HG03565 (cell line): ENCODE measurements around the gene PLCG2.

Source experiments
- ATAC-seq: cut with Tn5 transposase; IDR thresholded peaks from one replicate; pipeline ENCODE4 v1.9.1; 2021; ENCODE audit warnings: mild to moderate bottlenecking, moderate library complexity; ENCODE audit not compliant: unreplicated experiment

PLCG2 gene

DNA sequence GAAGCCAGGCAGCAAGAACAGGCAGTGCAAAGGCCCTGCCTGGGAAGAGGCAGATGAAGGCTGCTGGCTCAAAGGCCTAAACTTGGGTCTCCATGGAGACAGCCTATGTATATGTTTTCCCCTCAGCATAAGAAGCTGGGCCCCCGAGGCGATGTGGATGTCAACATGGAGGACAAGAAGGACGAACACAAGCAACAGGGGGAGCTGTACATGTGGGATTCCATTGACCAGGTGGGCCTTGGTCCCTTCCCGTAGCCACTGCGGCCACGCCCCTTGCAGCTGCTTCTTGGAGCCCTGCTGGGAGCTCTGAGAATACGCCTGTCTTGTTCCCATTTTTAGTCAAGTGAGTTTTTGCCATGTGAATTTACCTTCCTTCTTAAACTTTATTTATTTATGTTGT, 126.2 kb downstream of the PLCG2 start:
- ATAC-seq: no peak

DNA sequence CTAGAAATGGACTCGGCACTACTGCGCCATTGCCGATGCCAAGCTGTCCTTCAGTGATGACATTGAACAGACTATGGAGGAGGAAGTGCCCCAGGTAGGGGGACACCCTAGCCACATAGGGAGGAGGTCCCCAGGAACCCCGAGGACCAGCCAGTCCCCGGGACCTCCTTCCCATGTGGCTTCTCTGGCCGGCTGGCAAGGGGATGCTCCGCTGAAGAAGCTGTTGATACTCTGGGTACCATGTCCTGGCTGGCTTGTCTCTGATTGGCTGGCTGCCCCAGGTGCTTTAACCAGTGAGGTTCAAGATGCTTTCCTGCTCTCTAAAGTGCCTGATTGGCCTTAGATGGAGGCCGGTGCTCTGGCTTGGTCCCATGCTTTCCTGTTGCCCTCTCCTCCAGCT, 128.6 kb downstream of the PLCG2 start:
- no peak for ATAC-seq

GRCh38 chr16:81908466-81909262, 129.6 kb downstream of the PLCG2 start:
- no peak for ATAC-seq

GRCh38 chr16:81910366-81910885, 131.3 kb downstream of the PLCG2 start:
- no peak for ATAC-seq

DNA sequence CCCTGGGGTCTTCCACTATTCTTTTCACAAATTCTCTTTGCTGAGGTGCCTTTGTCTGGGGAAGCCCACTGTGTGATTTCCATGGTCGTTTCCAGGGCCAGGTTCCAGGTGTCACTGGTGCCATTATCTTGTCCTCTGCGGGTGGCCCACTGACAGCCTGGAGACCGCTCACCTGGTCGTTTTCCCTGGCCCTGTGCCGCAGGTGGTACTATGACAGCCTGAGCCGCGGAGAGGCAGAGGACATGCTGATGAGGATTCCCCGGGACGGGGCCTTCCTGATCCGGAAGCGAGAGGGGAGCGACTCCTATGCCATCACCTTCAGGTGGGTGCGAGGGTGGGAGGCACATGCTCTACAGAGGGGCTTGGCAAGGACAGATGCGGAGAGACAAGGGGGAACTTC, 133.3 kb downstream of the PLCG2 start:
- no peak for ATAC-seq

GRCh38 chr16:81913222-81913621, 134.1 kb downstream of the PLCG2 start:
- no peak for ATAC-seq

- ATAC-seq: no peak
These were observed 138.3 kb downstream of the PLCG2 start for GRCh38 chr16:81917375-81917774.

- no peak for ATAC-seq
These were observed 139.8 kb downstream of the PLCG2 start for GRCh38 chr16:81918927-81919326.

GRCh38 chr16:81920498-81920897, 141.4 kb downstream of the PLCG2 start:
- ATAC-seq: no peak

DNA sequence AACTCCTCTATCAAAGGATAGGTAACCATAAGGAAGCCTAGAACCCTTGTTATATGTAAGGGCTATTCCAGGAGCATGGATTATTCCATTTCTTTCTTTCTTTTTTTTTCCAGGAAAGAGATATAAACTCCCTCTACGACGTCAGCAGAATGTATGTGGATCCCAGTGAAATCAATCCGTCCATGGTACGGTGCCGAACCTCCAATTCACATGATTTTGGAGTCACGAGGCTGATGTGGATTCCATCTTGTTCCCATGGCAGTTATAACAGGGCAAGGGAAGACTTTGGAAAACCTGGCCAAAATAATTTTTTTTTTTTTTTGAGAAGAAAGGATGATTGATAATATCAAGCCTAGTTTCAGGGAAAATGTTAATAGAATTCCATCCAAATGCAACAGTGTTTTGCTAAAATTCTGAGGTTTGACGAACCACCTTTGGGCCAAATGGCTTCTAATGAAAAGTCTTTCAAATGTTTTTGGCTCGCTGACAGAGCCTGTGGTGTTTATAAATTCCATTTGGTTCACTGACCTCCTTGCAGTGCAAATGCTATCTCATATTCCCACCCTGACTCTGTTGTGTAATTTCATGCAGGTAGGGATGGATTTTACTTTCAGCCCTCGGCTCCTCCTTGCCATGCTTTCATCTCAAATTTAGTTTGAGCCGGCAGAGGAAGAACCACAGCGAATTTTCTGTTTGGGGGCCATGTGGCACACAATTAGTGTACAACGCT, 142.2 kb downstream of the PLCG2 start:
- no peak for ATAC-seq

- no peak for ATAC-seq
These were observed 142.9 kb downstream of the PLCG2 start for GRCh38 chr16:81921843-81922584.

GRCh38 chr16:81923296-81923695, 144.2 kb downstream of the PLCG2 start:
- ATAC-seq: no peak

DNA sequence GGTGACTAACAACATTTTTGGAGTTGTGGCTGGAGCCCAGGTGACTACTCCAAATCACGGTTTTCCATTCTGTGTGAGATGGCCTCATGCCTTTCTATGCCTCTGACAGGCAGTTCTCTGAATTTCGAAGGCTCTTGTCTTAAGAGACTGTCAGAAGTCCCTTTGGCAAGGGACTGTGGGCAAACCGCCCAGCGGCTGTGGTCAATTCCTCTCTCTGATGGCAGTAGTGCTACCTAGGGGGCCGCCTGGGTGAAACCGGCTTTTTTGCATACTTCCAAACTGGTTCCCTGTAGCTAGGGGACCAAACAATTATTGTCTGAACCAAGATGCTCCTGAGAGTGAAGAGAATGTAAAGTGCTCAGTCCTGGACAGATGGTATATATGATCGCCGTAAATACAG, 145.9 kb downstream of the PLCG2 start:
- ATAC-seq: no peak

- no peak for ATAC-seq
These were observed 146.9 kb downstream of the PLCG2 start for GRCh38 chr16:81926036-81926435.

DNA sequence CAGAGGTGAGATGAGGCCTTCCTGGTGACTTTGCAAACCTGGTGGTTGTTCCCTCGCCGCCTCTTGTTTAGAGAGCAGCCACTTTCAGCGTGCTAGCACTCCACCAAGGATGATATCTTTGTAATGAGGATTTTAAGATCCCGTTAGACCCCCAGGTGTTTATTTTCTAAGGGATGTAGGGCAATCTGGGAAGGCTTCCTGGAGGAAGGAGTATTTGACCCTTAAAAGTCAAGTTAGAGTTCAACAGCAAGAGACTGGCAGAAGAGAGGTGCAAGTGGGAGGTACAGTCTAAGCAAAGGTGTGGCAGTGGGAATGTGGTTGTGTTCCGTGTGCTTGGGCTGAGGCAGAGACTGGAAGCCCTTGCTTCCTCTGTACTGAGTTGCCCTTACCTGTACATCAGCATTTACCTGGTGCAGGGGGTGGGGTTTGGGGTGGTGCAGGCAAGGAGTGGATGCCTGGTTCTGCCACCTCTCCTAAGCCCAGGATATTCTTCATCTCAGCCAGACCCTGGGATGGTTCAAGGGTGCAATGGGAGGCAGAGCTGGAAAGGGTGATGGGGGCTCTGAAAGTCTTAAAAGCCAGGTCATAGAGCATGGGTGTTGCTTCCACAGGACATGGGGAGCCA, 148.6 kb downstream of the PLCG2 start:
- ATAC-seq: no peak

GRCh38 chr16:81928271-81928918, 149.3 kb downstream of the PLCG2 start:
- ATAC-seq: no peak

- ATAC-seq: no peak
These were observed 149.9 kb downstream of the PLCG2 start for GRCh38 chr16:81928975-81929374.

- ATAC-seq: no peak
These were observed 150.8 kb downstream of the PLCG2 start for GRCh38 chr16:81929841-81930240.

GRCh38 chr16:81931927-81932326, 152.8 kb downstream of the PLCG2 start:
- ATAC-seq: no peak

DNA sequence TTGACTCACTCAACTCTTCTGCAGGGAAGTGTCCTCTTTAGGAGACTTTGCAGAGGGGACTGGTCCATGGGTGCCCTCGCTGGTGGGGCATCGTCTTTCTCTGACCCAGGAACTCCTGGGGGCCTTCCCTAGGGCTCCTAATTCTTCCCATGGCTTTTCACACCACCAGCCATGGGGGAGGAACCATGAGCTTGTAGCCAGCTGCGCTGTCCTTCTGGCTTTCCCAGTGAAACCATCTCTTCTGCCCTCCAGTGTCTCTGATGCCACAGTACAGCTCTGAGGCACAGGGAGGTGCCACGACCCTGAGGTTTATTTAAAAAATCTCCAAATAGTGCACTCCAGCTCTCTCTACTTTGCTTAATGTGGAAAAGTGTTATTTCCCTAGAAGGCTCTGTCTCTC, 153.6 kb downstream of the PLCG2 start:
- no peak for ATAC-seq

- ATAC-seq: no peak
These were observed 154.3 kb downstream of the PLCG2 start for GRCh38 chr16:81933361-81933760.
